H1 (cell line): ENCODE measurements around the gene UBE3B. TPM values are rescaled to one million over a fixed set of nuclear protein-coding genes. Genes with fewer than 3 reads are reported as not detected.

Experiments
- CTCF ChIA-PET: fragments of 300-600 bp; sonication (Branson Sonifier 250); formaldehyde crosslinking; loops from one replicate; lab custom pipeline; 2021; ENCODE audit not compliant: partially characterized antibody; lab: Charles Lee
- POLR2A ChIA-PET: fragments of 300-600 bp; sonication (Branson Sonifier 250); formaldehyde crosslinking; loops from one replicate; lab custom pipeline; 2021; ENCODE audit warnings: inconsistent platforms; ENCODE audit not compliant: partially characterized antibody; lab: Charles Lee
- DNase-seq, 2 experiments: peaks; one replicate each; pipeline versions ENCODE4 v3.0.0 to v3.0.0-alpha.2; 2010 to 2022; ENCODE audit warnings: low spot score in 2 of 2, low read depth in 1 of 2, mixed read lengths in 1 of 2
- FAIRE-seq: peaks from 2 replicates; lab custom pipeline; 2011; peaks lifted over from hg19 to GRCh38; lab: Jason Lieb, UNC
- H2AFZ ChIP-seq: 2 replicates; pipeline ENCODE4 v1.8.1; 2012; ENCODE audit warnings: low read length, inconsistent platforms
- H2AK5ac ChIP-seq: 2 replicates; pipeline ENCODE4 v1.6.1; 2013; ENCODE audit warnings: low read depth, low read length
- H2BK120ac ChIP-seq: replicated peaks from 2 replicates; pipeline ENCODE3; 2013; ENCODE audit warnings: low read depth, low read length, inconsistent platforms
- H2BK12ac ChIP-seq: 2 replicates; pipeline ENCODE4 v1.6.1; 2013; ENCODE audit warnings: low read depth, low read length
- H2BK15ac ChIP-seq: 2 replicates; pipeline ENCODE4 v1.6.1; 2013; ENCODE audit warnings: low read length
- H2BK20ac ChIP-seq: 2 replicates; pipeline ENCODE4 v1.6.1; 2013; ENCODE audit warnings: low read length
- H2BK5ac ChIP-seq: 2 replicates; pipeline ENCODE4 v1.6.1; 2013; ENCODE audit warnings: low read depth, low read length
- H3K14ac ChIP-seq: 2 replicates; pipeline ENCODE4 v1.6.1; 2013; ENCODE audit warnings: inconsistent platforms; ENCODE audit not compliant: insufficient read length
- H3K18ac ChIP-seq: 2 replicates; pipeline ENCODE4 v1.6.1; 2013; ENCODE audit warnings: low read length; ENCODE audit errors: extremely low read depth
- H3K23ac ChIP-seq: 2 replicates; pipeline ENCODE4 v1.6.1; 2013; ENCODE audit warnings: inconsistent platforms; ENCODE audit not compliant: insufficient read length
- H3K23me2 ChIP-seq: 2 replicates; pipeline ENCODE4 v1.6.1; 2013; ENCODE audit warnings: low read depth, low read length
- H3K27ac ChIP-seq: 2 replicates; pipeline ENCODE4 v1.6.1; 2011; ENCODE audit warnings: low read depth, low read length, inconsistent platforms
- H3K27me3 ChIP-seq, 4 experiments: replicated peaks in 1 of 4; 1 replicate in 1 of 4; 2 replicates in 3 of 4; pipeline versions ENCODE4 v1.6.1 to v1.8.1; 2011 to 2013; ENCODE audit warnings: low read length in 3 of 4, mild to moderate bottlenecking in 3 of 4, inconsistent platforms in 2 of 4, mixed read lengths in 2 of 4, moderate library complexity in 1 of 4; ENCODE audit not compliant: control insufficient read depth in 3 of 4, insufficient read depth in 3 of 4; ENCODE audit errors: extremely low read depth in 1 of 4
- H3K36me3 ChIP-seq, 4 experiments: 2 replicates each; pipeline versions ENCODE4 v1.6.1 to v1.8.1; 2011 to 2013; ENCODE audit warnings: mild to moderate bottlenecking in 4 of 4, low read length in 3 of 4, moderate library complexity in 2 of 4, control low read depth in 1 of 4, inconsistent platforms in 1 of 4; ENCODE audit not compliant: insufficient read depth in 4 of 4, control insufficient read depth in 2 of 4
- H3K4ac ChIP-seq: replicated peaks from 2 replicates; pipeline ENCODE3; 2013; ENCODE audit warnings: low read length, low read depth, mixed read lengths, inconsistent platforms; ENCODE audit not compliant: insufficient read length
- H3K4me1 ChIP-seq, 4 experiments: replicated peaks in 1 of 4; 1 replicate in 1 of 4; 2 replicates in 3 of 4; pipeline versions ENCODE4 v1.6.1 to v1.8.1; 2011 to 2013; ENCODE audit warnings: low read length in 3 of 4, inconsistent platforms in 2 of 4, mixed read lengths in 1 of 4; ENCODE audit not compliant: insufficient read depth in 4 of 4, control insufficient read depth in 3 of 4
- H3K4me2 ChIP-seq, 2 experiments: 2 replicates each; pipeline versions ENCODE4 v1.6.1 to v1.8.1; 2011 to 2013; ENCODE audit warnings: low read depth in 2 of 2, low read length in 2 of 2, control low read depth in 1 of 2, inconsistent platforms in 1 of 2, mild to moderate bottlenecking in 1 of 2; ENCODE audit not compliant: insufficient read depth in 1 of 2
- H3K4me3 ChIP-seq, 4 experiments: fragments of 200-600, 300-600 bp in 1 of 4; sonication (generic), shearing (Covaris generic), sonication (Bioruptor Twin) in 1 of 4; 2 replicates each; pipeline versions ENCODE4 v1.5.1 to v1.8.1; 2011 to 2016; ENCODE audit warnings: low read length in 4 of 4, low read depth in 3 of 4, control low read depth in 2 of 4, inconsistent platforms in 2 of 4, mild to moderate bottlenecking in 2 of 4, mixed read lengths in 1 of 4, moderate library complexity in 1 of 4; ENCODE audit not compliant: insufficient read depth in 2 of 4; ENCODE audit errors: extremely low read depth in 1 of 4
- H3K56ac ChIP-seq: replicated peaks from 2 replicates; pipeline ENCODE3; 2013; ENCODE audit warnings: low read depth, mild to moderate bottlenecking, mixed read lengths, low read length, inconsistent platforms; ENCODE audit not compliant: insufficient read length
- H3K79me1 ChIP-seq: 2 replicates; pipeline ENCODE4 v1.6.1; 2013; ENCODE audit warnings: low read depth, low read length, control low read depth
- H3K79me2 ChIP-seq, 2 experiments: 2 replicates each; pipeline versions ENCODE4 v1.6.1 to v1.8.1; 2012 to 2013; ENCODE audit warnings: low read length in 2 of 2, mild to moderate bottlenecking in 2 of 2, inconsistent platforms in 1 of 2; ENCODE audit not compliant: insufficient read depth in 2 of 2, control insufficient read depth in 1 of 2
- H3K9ac ChIP-seq, 4 experiments: replicated peaks in 1 of 4; 1 replicate in 1 of 4; 2 replicates in 3 of 4; pipeline versions ENCODE4 v1.6.1 to v1.8.1; 2011 to 2013; ENCODE audit warnings: low read depth in 3 of 4, low read length in 3 of 4, control low read depth in 2 of 4, mild to moderate bottlenecking in 2 of 4, moderate library complexity in 2 of 4, inconsistent platforms in 1 of 4; ENCODE audit errors: extremely low read depth in 1 of 4
- H3K9me3 ChIP-seq, 2 experiments: 2 replicates each; pipeline versions ENCODE4 v1.6.1 to v1.8.1; 2012 to 2013; ENCODE audit warnings: mild to moderate bottlenecking in 2 of 2, moderate library complexity in 2 of 2, control low read depth in 1 of 2, inconsistent platforms in 1 of 2, low read depth in 1 of 2, low read length in 1 of 2, mixed read lengths in 1 of 2; ENCODE audit not compliant: insufficient read depth in 2 of 2
- H4K20me1 ChIP-seq, 2 experiments: replicated peaks in 1 of 2; 2 replicates each; pipeline versions ENCODE3 to v1.8.1; 2011 to 2013; ENCODE audit warnings: inconsistent platforms in 2 of 2, low read length in 2 of 2, mild to moderate bottlenecking in 1 of 2; ENCODE audit not compliant: insufficient read depth in 2 of 2, control insufficient read depth in 1 of 2
- H4K5ac ChIP-seq: 2 replicates; pipeline ENCODE4 v1.6.1; 2013; ENCODE audit warnings: low read length, low read depth, mixed read lengths, inconsistent platforms; ENCODE audit not compliant: insufficient read length
- H4K8ac ChIP-seq: 2 replicates; pipeline ENCODE4 v1.8.0; 2013; ENCODE audit warnings: mild to moderate bottlenecking, moderate library complexity, low read length, inconsistent platforms; ENCODE audit not compliant: insufficient read depth; ENCODE audit errors: extremely low read depth
- H4K91ac ChIP-seq: replicated peaks from 2 replicates; pipeline ENCODE3; 2013; ENCODE audit warnings: low read length, mixed read lengths, inconsistent platforms; ENCODE audit not compliant: insufficient read length
- CBX5 ChIP-seq: fragments of 300-800, 300-1000 bp; sonication (generic); IDR thresholded peaks from 2 replicates; pipeline ENCODE4 v1.7.1; 2016; ENCODE audit warnings: antibody characterized with exemption, low read length, low read depth
- CTCF ChIP-seq, 3 experiments: IDR thresholded peaks; 1 replicate in 2 of 3; 2 replicates in 1 of 3; pipeline versions ENCODE4 v1.5.1 to v1.6.1; 2011; ENCODE audit warnings: low read length in 3 of 3, mild to moderate bottlenecking in 3 of 3, inconsistent platforms in 2 of 3, low read depth in 1 of 3, moderate library complexity in 1 of 3; ENCODE audit not compliant: insufficient read depth in 1 of 3; ENCODE audit errors: control extremely low read depth in 1 of 3
- JUN ChIP-seq: IDR thresholded peaks from 2 replicates; pipeline ENCODE4 v1.6.1; 2011; ENCODE audit warnings: low read depth, mild to moderate bottlenecking, improper control_type of control experiment, low read length
- WGBS, 2 experiments: shearing (Covaris generic) in 1 of 2; methylation state at CpG; one replicate each; pipeline versions ENCODE4 v1.1.6 to v1.1.7; 2013 to 2015; ENCODE audit warnings: low lambda C conversion rate in 2 of 2, mixed read lengths in 2 of 2, inconsistent platforms in 1 of 2, low coverage in 1 of 2, missing lambda C conversion rate in 1 of 2; ENCODE audit not compliant: insufficient replicate concordance in 2 of 2, insufficient coverage in 1 of 2, insufficient read length in 1 of 2; ENCODE audit errors: extremely low coverage in 1 of 2, missing lambda C conversion rate in 1 of 2; 5-methylcytosine and 5-hydroxymethylcytosine counted together
- polyA plus RNA-seq, 7 experiments: library from polyadenylated mRNA; depleted of rRNA in 3 of 7; stranded (reverse) in 5 of 7; unstranded in 2 of 7; fragments of >200 nt in 5 of 7; fragments of 200-250 nt in 2 of 7; gene quantifications; 1 replicate in 5 of 7; 2 replicates in 1 of 7; 4 replicates in 1 of 7; pipeline versions ENCODE4 v1.2.1 to v1.2.3, GENCODE V29; 2011 to 2013; ENCODE audit warnings: missing spikeins in 2 of 7, mixed read lengths in 2 of 7
- total RNA-seq: library from RNA; stranded (reverse); fragmentation: NEBNext Ultra II Directional; extraction: Animal tissue kit (Norgen Biotek cat#: 25700); gene quantifications from 2 replicates; pipeline ENCODE4 v1.2.1, GENCODE V29; 2021

Gene UBE3B
- total and polyA plus RNA-seq, 2 of the 8 experiments (the other 6 are each of a cell fraction or from before 2014, with no cell fraction given): 14.0 to 21.1 TPM

- POLR2A ChIA-PET: interaction anchor here (0.6 to 1.4 kb wide), 4 partner anchors 10 to 22 kb away, joined by 3 to 4 read pairs (median 3); no protein-coding TSS in a partner anchor
- Histone ChIP-seq H4K20me1 (no peaks in the 10 kb centered on the region), H3K14ac (no peak overlapping the region), H2BK5ac (no peak overlapping the region), H2BK12ac (no peak overlapping the region), H3K4me1 (no peaks in the 10 kb centered on the region), H4K91ac (no peak overlapping the region), H2AK5ac (no peak overlapping the region), H3K79me1 (no peaks in the 10 kb centered on the region), H3K4ac (no peak overlapping the region), H2BK15ac (no peak overlapping the region), H4K5ac (no peak overlapping the region), H3K23me2 (no peaks in the 10 kb centered on the region), H2BK120ac (no peak overlapping the region), H3K18ac (no peak overlapping the region), H2BK20ac (no peak overlapping the region), H3K9ac (no peak overlapping the region), H3K36me3 (peaks cover 2 to 44% (median 21%) of the 10 kb centered on the region in 4 experiments), H4K8ac (no peak overlapping the region), H3K56ac (no peak overlapping the region), H3K9me3 (no peaks in the 10 kb centered on the region), H3K79me2 (no peaks in the 10 kb centered on the region), H3K4me2 (no peak overlapping the region), H3K27ac (no peak overlapping the region), H3K27me3 (no peaks in the 10 kb centered on the region), H3K4me3 (no peak overlapping the region), H3K23ac (no peak overlapping the region), H2AFZ (no peak overlapping the region)
- FAIRE-seq (no peak), DNase-seq (no peak)
- 93% methylated on average over 6 of the region's 6 CpGs; no CpG with 5 or more reads in 1 of the 2 experiments for WGBS, 2 experiments
- CTCF ChIA-PET: interaction anchor here (0.6 to 4.8 kb wide), 8 partner anchors 8 to 595 kb away, joined by 3 to 29 read pairs (median 4); no protein-coding TSS in a partner anchor
- TF ChIP-seq CBX5 (no peak), CTCF (IDR thresholded peaks at IDR 0.05; ENCODE audit: control extremely low read depth in 1 of 3, insufficient read depth in 1 of 3, low read depth in 1 of 3, low read length in 3 of 3) (no peak), JUN (no peak)
These were observed 23.9 kb downstream of the UBE3B start for GRCh38 chr12:109501299-109501698.
